K562 (cell line): ENCODE results near the gene RITA1. TPM values are rescaled to one million over a fixed set of nuclear protein-coding genes. Genes with fewer than 3 reads are reported as not detected.

Experiments
- CHAMP1 ChIP-seq: fragments of 450-650 bp; IDR thresholded peaks from 2 replicates; pipeline ENCODE4 v1.6.1; 2016; ENCODE audit warnings: mild to moderate bottlenecking
- CTBP1 ChIP-seq: fragments of 450-650 bp; IDR thresholded peaks from 2 replicates; pipeline ENCODE4 v1.6.1; 2016; ENCODE audit warnings: borderline replicate concordance
- GTF2A2 ChIP-seq: IDR thresholded peaks from 2 replicates; pipeline ENCODE4 v1.6.1; 2016; ENCODE audit warnings: mild to moderate bottlenecking, missing genetic modification characterization, missing compliant biosample characterization
- KDM1A ChIP-seq, 2 experiments: fragments of 450-650 bp; IDR thresholded peaks; 2 replicates each; pipeline ENCODE4 v1.6.1; 2016; ENCODE audit warnings: mild to moderate bottlenecking in 2 of 2
- MBD2 ChIP-seq: sonication (generic); IDR thresholded peaks from 2 replicates; pipeline ENCODE4 v1.6.1; 2016; ENCODE audit warnings: low read depth, borderline replicate concordance
- MITF ChIP-seq: IDR thresholded peaks from 2 replicates; pipeline ENCODE4 v1.6.1; 2014; ENCODE audit warnings: antibody characterized with exemption
- MTA2 ChIP-seq: fragments of 450-650 bp; IDR thresholded peaks from 2 replicates; pipeline ENCODE4 v1.6.1; 2016; ENCODE audit warnings: low read depth
- NBN ChIP-seq: fragments of 450-650 bp; IDR thresholded peaks from 2 replicates; pipeline ENCODE4 v1.6.1; 2016; ENCODE audit warnings: low read depth, mild to moderate bottlenecking
- PHF21A ChIP-seq: fragments of 450-650 bp; IDR thresholded peaks from 2 replicates; pipeline ENCODE4 v1.6.1; 2017; ENCODE audit warnings: low read depth, borderline replicate concordance
- RBFOX2 ChIP-seq: fragments of 200-400 bp; formaldehyde crosslinking; IDR thresholded peaks from 2 replicates; pipeline ENCODE4 v1.6.1; 2017; ENCODE audit warnings: low read depth, mild to moderate bottlenecking, low read length, moderate library complexity
- RBM22 ChIP-seq: fragments of 200-400 bp; formaldehyde crosslinking; IDR thresholded peaks from 2 replicates; pipeline ENCODE4 v1.6.1; 2018; ENCODE audit warnings: low read length, low read depth; ENCODE audit not compliant: poor library complexity, severe bottlenecking
- SIRT6 ChIP-seq: IDR thresholded peaks from one replicate; pipeline ENCODE4 v1.6.1; 2012; ENCODE audit warnings: low read depth, mild to moderate bottlenecking, control low read depth, inconsistent platforms, low read length, moderate library complexity
- SMARCE1 ChIP-seq: fragments of 450-650 bp; IDR thresholded peaks from 2 replicates; pipeline ENCODE4 v1.7.1; 2016; ENCODE audit warnings: mild to moderate bottlenecking
- SP1 ChIP-seq: sonication (generic); formaldehyde crosslinking; IDR thresholded peaks from 2 replicates; pipeline ENCODE4 v1.8.1; 2022; ENCODE audit warnings: mild to moderate bottlenecking, missing genetic modification reagents
- SREBF1 ChIP-seq: fragments of 150-350 bp; IDR thresholded peaks from 2 replicates; pipeline ENCODE4 v1.6.1; 2014; ENCODE audit warnings: antibody characterized with exemption, low read depth, low read length, borderline replicate concordance
- SRSF9 ChIP-seq: fragments of 200-400 bp; formaldehyde crosslinking; IDR thresholded peaks from 2 replicates; pipeline ENCODE4 v1.6.1; 2017; ENCODE audit warnings: low read depth, low read length, borderline replicate concordance
- THRA ChIP-seq: fragments of 450-650 bp; IDR thresholded peaks from 2 replicates; pipeline ENCODE4 v1.6.1; 2017; ENCODE audit warnings: mild to moderate bottlenecking, moderate library complexity
- ZKSCAN1 ChIP-seq: fragments of 150-350 bp; IDR thresholded peaks from 2 replicates; pipeline ENCODE4 v1.6.1; 2016; ENCODE audit warnings: low read depth, low read length
- ZNF239 ChIP-seq: fragments of 250-450 bp; sonication (Bioruptor Pico); IDR thresholded peaks from 2 replicates; pipeline ENCODE4 v1.4.0; 2020; ENCODE audit warnings: mild to moderate bottlenecking
- ZNF384 ChIP-seq: IDR thresholded peaks from 2 replicates; pipeline ENCODE4 v1.6.1; 2012; ENCODE audit warnings: low read depth, low read length, improper control_type of control experiment
- ZNF512 ChIP-seq: IDR thresholded peaks from 2 replicates; pipeline ENCODE4 v1.6.1; 2016; ENCODE audit warnings: missing genetic modification characterization, missing compliant biosample characterization
- ZNF583 ChIP-seq: fragments of 250-450 bp; sonication (Bioruptor Pico); IDR thresholded peaks from 2 replicates; pipeline ENCODE4 v1.4.0; 2020
- polyA plus RNA-seq, 8 experiments: library from polyadenylated mRNA; depleted of rRNA in 4 of 8; stranded (reverse) in 5 of 8; unstranded in 3 of 8; fragments of >200 nt; fragmentation: Nextera tagmentation in 2 of 8; fragmentation: Illumina TruSeq in 1 of 8; extraction: Ambion mirVana in 2 of 8; extraction: Trizol in 1 of 8; gene quantifications; 2 replicates each; pipeline versions ENCODE4 v1.2.1 to v1.2.3, GENCODE V29; 2011 to 2014; ENCODE audit warnings: inconsistent platforms in 1 of 8, missing spikeins in 1 of 8
- total RNA-seq, 7 experiments: library from RNA; depleted of rRNA in 6 of 7; stranded (reverse); fragments of >200 nt in 6 of 7; fragmentation: Illumina TruSeq in 2 of 7; extraction: Trizol in 2 of 7; gene quantifications; 2 replicates each; pipeline versions ENCODE4 v1.2.1 to v1.2.3, GENCODE V29; 2011 to 2021; ENCODE audit warnings: low replicate concordance in 1 of 7

Gene RITA1
- total and polyA plus RNA-seq, 9 of the 15 experiments (the other 6 are each of a cell fraction or from before 2014, with no cell fraction given): 2.8 to 40.4 (median 18.0) TPM

GRCh38 chr12:113228394-113229028 is 43.0 kb downstream of the RITA1 start (continued):
- TF ChIP-seq NBN: no peak
- TF ChIP-seq SMARCE1: no peak
- TF ChIP-seq ZNF239: no peak
- no peak for TF ChIP-seq ZNF512 (tag)
- TF ChIP-seq CHAMP1: no peak
- TF ChIP-seq MTA2: no peak
- no peak for TF ChIP-seq PHF21A
- TF ChIP-seq SRSF9: no peak
- no peak for TF ChIP-seq RBFOX2
- TF ChIP-seq RBM22: no peak
- TF ChIP-seq SREBF1: no peak
- peak; percentile 72 to 76 for TF ChIP-seq KDM1A (IDR thresholded peaks at IDR 0.05)
- no peak for TF ChIP-seq MITF
- no peak for TF ChIP-seq ZNF583 (CRISPR knock-in tag)
- TF ChIP-seq ZNF384: no peak
- TF ChIP-seq ZKSCAN1: no peak
- no peak for TF ChIP-seq MBD2
- no peak for TF ChIP-seq CTBP1
- no peak for TF ChIP-seq THRA
- no peak for TF ChIP-seq SP1 (CRISPR knock-in tag)
- TF ChIP-seq GTF2A2 (tag): no peak
- TF ChIP-seq SIRT6: no peak
